ENCODE measurements around the gene KDELR1.

Gene KDELR1

DNA sequence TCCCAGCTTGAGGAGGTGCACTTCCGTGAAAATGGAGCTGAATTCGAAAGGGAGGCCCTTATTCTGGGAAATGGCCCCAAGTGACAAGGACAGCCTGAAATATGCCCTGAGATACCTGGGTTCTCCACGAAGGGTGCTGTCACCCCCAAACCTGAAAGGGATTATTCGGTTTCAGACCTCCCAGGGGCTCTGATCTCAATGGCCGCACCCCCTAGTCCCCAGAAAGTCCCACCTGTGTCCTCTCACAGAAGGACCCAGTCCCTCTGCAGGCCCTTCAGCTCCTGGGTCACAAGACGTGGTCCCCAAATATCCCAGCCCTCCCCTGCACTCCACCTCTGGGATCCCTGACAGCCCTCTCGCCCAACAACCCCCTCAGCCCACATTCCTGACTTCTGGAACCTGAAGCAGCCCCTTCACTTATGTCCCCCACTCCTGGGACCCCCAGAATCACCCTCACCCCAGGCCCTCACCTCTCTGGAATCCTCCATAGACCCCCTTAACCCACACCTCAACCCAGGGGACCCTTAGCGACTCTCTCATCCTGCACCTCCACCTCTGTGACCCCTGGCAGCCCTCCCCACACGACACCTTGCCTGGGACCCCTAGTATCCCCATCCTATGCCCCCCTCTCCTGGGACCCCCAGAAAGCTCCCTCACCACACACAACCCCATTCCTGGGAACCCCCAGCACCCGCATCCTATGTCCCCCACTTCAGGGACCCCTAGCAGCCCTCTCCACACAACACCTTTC, 26.6 kb downstream of the KDELR1 start:
- peak overlapping the region in 5 of 7 experiments; percentile 41 to 83 (median 62) for H3K4me3 ChIP-seq (ENCODE audit: control insufficient read depth in 1 of 7, extremely low read depth in 1 of 7, insufficient read depth in 4 of 7, low read depth in 2 of 7, low read length in 6 of 7)
- WGBS (ENCODE audit: insufficient coverage), result 59% methylated on average over 8 of the region's 10 CpGs
- H3K27ac ChIP-seq (ENCODE audit: insufficient read depth in 1 of 2, low read depth in 1 of 2, low read length in 2 of 2, poor library complexity in 1 of 2, severe bottlenecking in 2 of 2), result peak overlapping the region; percentile 46 to 84

GRCh38 chr19:48363810-48364597, 27.3 kb downstream of the KDELR1 start, which contains the start of the genes SYNGR4 and TMEM143:
Gene SYNGR4, plus strand, starts transcription at chr19:48364367. Its CDS starts 1,476 bp downstream, at chr19:48365843.
Gene TMEM143, minus strand, starts transcription at chr19:48363940. Its CDS starts 20 bp downstream, at chr19:48363920.
- Histone ChIP-seq H3K27ac (ENCODE audit: insufficient read depth in 1 of 2, low read depth in 1 of 2, low read length in 2 of 2, poor library complexity in 1 of 2, severe bottlenecking in 2 of 2) (peak within 1 kb of the TSS; percentile 66 to 92), H3K4me1 (ENCODE audit: control extremely low read depth in 1 of 4, control insufficient read depth in 4 of 4, insufficient read depth in 4 of 4, low read length in 3 of 4) (peaks cover 0 to 17% (median 13%) of the 10 kb centered on the region in 4 experiments), H3K36me3 (ENCODE audit: control insufficient read depth in 4 of 4, insufficient read depth in 4 of 4, low read length in 3 of 4) (no peaks in the 10 kb centered on the region), H3K27me3 (replicated peaks in 2 of 5; ENCODE audit: control insufficient read depth in 4 of 5, insufficient read depth in 5 of 5, low read length in 4 of 5) (no peaks in the 10 kb centered on the region), H3K4me3 (ENCODE audit: control insufficient read depth in 1 of 7, extremely low read depth in 1 of 7, insufficient read depth in 4 of 7, low read depth in 2 of 7, low read length in 6 of 7) (peak within 1 kb of the TSS; percentile 28 to 85 (median 75)), H3K9me3 (ENCODE audit: control extremely low read depth in 1 of 5, control insufficient read depth in 4 of 5, insufficient read depth in 2 of 5, low read depth in 1 of 5, low read length in 4 of 5) (no peaks in the 10 kb centered on the region)
- ChIA-PET CTCF (interaction anchor here (0.7 to 3.1 kb wide), 8 partner anchors 10 to 162 kb away, joined by 3 to 14 read pairs (median 4); partner anchors contain the start of gene KDELR1), POLR2A (interaction anchor here (0.6 to 0.7 kb wide), 4 partner anchors 38 to 1050 kb away, joined by 3 to 7 read pairs (median 4); no protein-coding TSS in a partner anchor)
- whole genome bisulfite sequencing (ENCODE audit: insufficient coverage), result under 1% methylated on average over 38 of the region's 59 CpGs
- peak; percentile 100 for DNase-seq

More for the DNA sequence above, 26.6 kb downstream of the KDELR1 start:
- no peak for DNase-seq
- ChIA-PET CTCF (interaction anchor here (1.6 to 3.1 kb wide), 3 partner anchors 9 to 45 kb away, joined by 4 to 14 read pairs (median 5); partner anchors contain the start of gene KDELR1), POLR2A (no interaction called here)
- H3K4me1 ChIP-seq (ENCODE audit: control extremely low read depth in 1 of 4, control insufficient read depth in 4 of 4, insufficient read depth in 4 of 4, low read length in 3 of 4), result peaks cover 0 to 17% (median 13%) of the 10 kb centered on the region in 4 experiments
- H3K9me3 ChIP-seq (ENCODE audit: control extremely low read depth in 1 of 5, control insufficient read depth in 4 of 5, insufficient read depth in 2 of 5, low read depth in 1 of 5, low read length in 4 of 5), result no peaks in the 10 kb centered on the region
- no peaks in the 10 kb centered on the region for H3K27me3 ChIP-seq (replicated peaks in 2 of 5; ENCODE audit: control insufficient read depth in 4 of 5, insufficient read depth in 5 of 5, low read length in 4 of 5)
- no peaks in the 10 kb centered on the region for H3K36me3 ChIP-seq (ENCODE audit: control insufficient read depth in 4 of 4, insufficient read depth in 4 of 4, low read length in 3 of 4)

DNA sequence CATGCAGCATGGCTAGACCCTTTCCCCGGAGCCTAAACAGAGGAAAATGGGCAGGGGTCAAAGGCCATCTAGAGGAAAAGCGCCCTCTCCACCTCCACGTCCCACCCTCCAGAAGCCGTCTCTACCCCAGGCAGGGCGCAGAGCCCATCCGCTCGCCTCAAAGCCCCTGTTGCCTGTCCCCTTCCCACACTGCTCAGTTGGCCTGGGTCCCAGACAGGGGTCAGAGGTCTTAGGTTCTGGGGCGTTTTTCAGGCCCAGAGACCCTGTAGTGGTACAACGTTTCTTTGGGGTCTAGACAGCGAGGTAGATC, 27.9 kb downstream of the KDELR1 start:
- CTCF ChIA-PET, result interaction anchor here (0.7 to 3.1 kb wide), 7 partner anchors 15 to 268 kb away, joined by 3 to 14 read pairs (median 4); partner anchors contain the start of gene KDELR1
- H3K9me3 ChIP-seq (ENCODE audit: control extremely low read depth in 1 of 5, control insufficient read depth in 4 of 5, insufficient read depth in 2 of 5, low read depth in 1 of 5, low read length in 4 of 5), result no peaks in the 10 kb centered on the region
- peak overlapping the region; percentile 28 to 85 (median 75) for H3K4me3 ChIP-seq (ENCODE audit: control insufficient read depth in 1 of 7, extremely low read depth in 1 of 7, insufficient read depth in 4 of 7, low read depth in 2 of 7, low read length in 6 of 7)
- H3K27ac ChIP-seq (ENCODE audit: insufficient read depth in 1 of 2, low read depth in 1 of 2, low read length in 2 of 2, poor library complexity in 1 of 2, severe bottlenecking in 2 of 2), result peak overlapping the region; percentile 66 to 92
- no peaks in the 10 kb centered on the region for H3K27me3 ChIP-seq (replicated peaks in 2 of 5; ENCODE audit: control insufficient read depth in 4 of 5, insufficient read depth in 5 of 5, low read length in 4 of 5)
- H3K4me1 ChIP-seq (ENCODE audit: control extremely low read depth in 1 of 4, control insufficient read depth in 4 of 4, insufficient read depth in 4 of 4, low read length in 3 of 4), result peaks cover 0 to 17% (median 13%) of the 10 kb centered on the region in 4 experiments
- WGBS (ENCODE audit: insufficient coverage), result 9% methylated on average over 7 of the region's 10 CpGs
- POLR2A ChIA-PET, result interaction anchor here (0.6 to 0.7 kb wide), 2 partner anchors 37 to 1050 kb away, joined by 3 to 7 read pairs; no protein-coding TSS in a partner anchor
- H3K36me3 ChIP-seq (ENCODE audit: control insufficient read depth in 4 of 4, insufficient read depth in 4 of 4, low read length in 3 of 4), result no peaks in the 10 kb centered on the region
- no peak for DNase-seq

GRCh38 chr19:48362716-48363499, 28.4 kb downstream of the KDELR1 start:
- peak overlapping the region; percentile 66 to 92 for H3K27ac ChIP-seq (ENCODE audit: insufficient read depth in 1 of 2, low read depth in 1 of 2, low read length in 2 of 2, poor library complexity in 1 of 2, severe bottlenecking in 2 of 2)

GRCh38 chr19:48361912-48362311, 29.4 kb downstream of the KDELR1 start:
- H3K36me3 ChIP-seq (ENCODE audit: control insufficient read depth in 4 of 4, insufficient read depth in 4 of 4, low read length in 3 of 4), result no peaks in the 10 kb centered on the region
- ChIA-PET POLR2A (no interaction called here), CTCF (interaction anchor here (3.1 kb wide), 1 partner anchor 29 kb away, joined by 14 read pairs; the partner anchor contains the start of gene KDELR1)
- no peak overlapping the region for H3K4me3 ChIP-seq (ENCODE audit: control insufficient read depth in 1 of 7, extremely low read depth in 1 of 7, insufficient read depth in 4 of 7, low read depth in 2 of 7, low read length in 6 of 7)
- no peaks in the 10 kb centered on the region for H3K27me3 ChIP-seq (replicated peaks in 2 of 5; ENCODE audit: control insufficient read depth in 4 of 5, insufficient read depth in 5 of 5, low read length in 4 of 5)
- no CpG with 5 or more reads among the region's 3 CpGs for WGBS (ENCODE audit: insufficient coverage)
- DNase-seq, result peak in 1 of 3 donors; percentile 21
- H3K4me1 ChIP-seq (ENCODE audit: control extremely low read depth in 1 of 4, control insufficient read depth in 4 of 4, insufficient read depth in 4 of 4, low read length in 3 of 4), result peaks cover 0 to 17% (median 13%) of the 10 kb centered on the region in 4 experiments
- H3K9me3 ChIP-seq (ENCODE audit: control extremely low read depth in 1 of 5, control insufficient read depth in 4 of 5, insufficient read depth in 2 of 5, low read depth in 1 of 5, low read length in 4 of 5), result no peaks in the 10 kb centered on the region
- no peak overlapping the region for H3K27ac ChIP-seq (ENCODE audit: insufficient read depth in 1 of 2, low read depth in 1 of 2, low read length in 2 of 2, poor library complexity in 1 of 2, severe bottlenecking in 2 of 2)

More at GRCh38 chr19:48362716-48363499, 28.4 kb downstream of the KDELR1 start:
- WGBS (ENCODE audit: insufficient coverage), result 2% methylated on average over 25 of the region's 26 CpGs
- DNase-seq, result peak; percentile 91 to 94 (median 93)
- peaks cover 0 to 17% (median 13%) of the 10 kb centered on the region in 4 experiments for H3K4me1 ChIP-seq (ENCODE audit: control extremely low read depth in 1 of 4, control insufficient read depth in 4 of 4, insufficient read depth in 4 of 4, low read length in 3 of 4)
- no peaks in the 10 kb centered on the region for H3K36me3 ChIP-seq (ENCODE audit: control insufficient read depth in 4 of 4, insufficient read depth in 4 of 4, low read length in 3 of 4)
- ChIA-PET POLR2A (interaction anchor here (0.6 kb wide), 1 partner anchor 99 kb away, joined by 3 read pairs; no protein-coding TSS in a partner anchor), CTCF (interaction anchor here (0.9 to 3.1 kb wide), 7 partner anchors 9 to 269 kb away, joined by 3 to 14 read pairs (median 4); partner anchors contain the start of gene KDELR1)
- no peaks in the 10 kb centered on the region for H3K9me3 ChIP-seq (ENCODE audit: control extremely low read depth in 1 of 5, control insufficient read depth in 4 of 5, insufficient read depth in 2 of 5, low read depth in 1 of 5, low read length in 4 of 5)
- H3K4me3 ChIP-seq (ENCODE audit: control insufficient read depth in 1 of 7, extremely low read depth in 1 of 7, insufficient read depth in 4 of 7, low read depth in 2 of 7, low read length in 6 of 7), result peak overlapping the region; percentile 28 to 85 (median 75)
- H3K27me3 ChIP-seq (replicated peaks in 2 of 5; ENCODE audit: control insufficient read depth in 4 of 5, insufficient read depth in 5 of 5, low read length in 4 of 5), result no peaks in the 10 kb centered on the region

DNA sequence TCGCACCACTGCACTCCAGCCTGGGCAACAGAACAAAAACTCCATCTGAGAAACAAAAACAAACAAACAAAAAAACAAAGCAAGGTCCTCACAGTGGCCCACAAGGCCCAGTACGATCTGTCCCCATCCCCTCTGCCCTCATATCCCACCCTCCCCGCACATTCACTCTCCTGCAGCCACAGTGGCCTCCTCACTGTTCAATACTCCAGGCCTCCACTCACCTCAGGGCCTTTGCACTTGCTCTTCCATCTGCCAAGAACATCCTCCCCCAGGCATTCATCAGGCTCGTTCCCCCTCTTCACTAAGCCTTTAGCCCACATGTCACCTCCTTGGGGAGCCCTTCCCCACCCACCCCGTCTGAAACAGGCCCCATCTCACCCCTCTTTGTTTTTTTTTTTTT, 32.2 kb downstream of the KDELR1 start:
- Histone ChIP-seq H3K36me3 (ENCODE audit: control insufficient read depth in 4 of 4, insufficient read depth in 4 of 4, low read length in 3 of 4) (no peaks in the 10 kb centered on the region), H3K4me1 (ENCODE audit: control extremely low read depth in 1 of 4, control insufficient read depth in 4 of 4, insufficient read depth in 4 of 4, low read length in 3 of 4) (peaks cover 0 to 9% (median 6%) of the 10 kb centered on the region in 4 experiments), H3K27ac (ENCODE audit: insufficient read depth in 1 of 2, low read depth in 1 of 2, low read length in 2 of 2, poor library complexity in 1 of 2, severe bottlenecking in 2 of 2) (no peak overlapping the region), H3K9me3 (ENCODE audit: control extremely low read depth in 1 of 5, control insufficient read depth in 4 of 5, insufficient read depth in 2 of 5, low read depth in 1 of 5, low read length in 4 of 5) (no peaks in the 10 kb centered on the region), H3K27me3 (replicated peaks in 2 of 5; ENCODE audit: control insufficient read depth in 4 of 5, insufficient read depth in 5 of 5, low read length in 4 of 5) (no peaks in the 10 kb centered on the region), H3K4me3 (ENCODE audit: control insufficient read depth in 1 of 7, extremely low read depth in 1 of 7, insufficient read depth in 4 of 7, low read depth in 2 of 7, low read length in 6 of 7) (no peak overlapping the region)
- 100% methylated on average over 4 of the region's 5 CpGs for WGBS (ENCODE audit: insufficient coverage)
- no peak for DNase-seq
- ChIA-PET CTCF (interaction anchor here (1.8 kb wide), 1 partner anchor 14 kb away, joined by 4 read pairs; no protein-coding TSS in a partner anchor), POLR2A (no interaction called here)

Data from common myeloid progenitor, CD34-positive (primary cell).